ENCODE results near the gene LRMDA.

GRCh38 chr10:76358743-76359395 lies 927.4 kb downstream of the LRMDA start:
- TF ChIP-seq CTCF (IDR thresholded peaks at IDR 0.05; ENCODE audit: extremely low read depth in 1 of 2, insufficient read depth in 1 of 2, low read depth in 1 of 2, low read length in 2 of 2), result no peak
- TF ChIP-seq, protein P1, sequence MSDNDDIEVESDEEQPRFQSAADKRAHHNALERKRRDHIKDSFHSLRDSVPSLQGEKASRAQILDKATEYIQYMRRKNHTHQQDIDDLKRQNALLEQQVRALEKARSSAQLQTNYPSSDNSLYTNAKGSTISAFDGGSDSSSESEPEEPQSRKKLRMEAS (IDR thresholded peaks at IDR 0.05; ENCODE audit: insufficient read depth, insufficient read length), result no peak
- TF ChIP-seq MYC (IDR thresholded peaks at IDR 0.05; ENCODE audit: low read depth, low read length), result no peak
- no peak for TF ChIP-seq EZH2 (IDR thresholded peaks at IDR 0.05; ENCODE audit: borderline replicate concordance, low read depth, low read length, severe bottlenecking)
- TF ChIP-seq POLR2A (IDR thresholded peaks at IDR 0.05; ENCODE audit: low read depth, low read length), result no peak
- no peak for TF ChIP-seq JUN (IDR thresholded peaks at IDR 0.05; ENCODE audit: borderline replicate concordance, insufficient read depth, insufficient read length, low read depth)
- TF ChIP-seq POLR2AphosphoS5 (IDR thresholded peaks at IDR 0.05; ENCODE audit: insufficient read depth, low read depth, low read length), result no peak
- no peak for TF ChIP-seq GATA2 (IDR thresholded peaks at IDR 0.05; ENCODE audit: insufficient read depth, insufficient read length, low read depth, low read length)
- TF ChIP-seq FOS (IDR thresholded peaks at IDR 0.05; ENCODE audit: borderline replicate concordance, insufficient read depth, low read length), result no peak
